Heart right ventricle (tissue), 16 donors: ENCODE measurements around the gene KRTAP10-7. TPM values are rescaled to one million over a fixed set of nuclear protein-coding genes. Genes with fewer than 3 reads are reported as not detected.
"Not testable (repeated sequence)": the region's sequence is repeated elsewhere in the genome, so short reads cannot be mapped to it uniquely, and the experiment has no call there.

Experiments
- ATAC-seq, 8 donors: fragments of 200-7000 bp; cut with Tn5 transposase; one replicate each; pipeline ENCODE4 v1.9.1; 2020; ENCODE audit warnings: mild to moderate bottlenecking in 8 of 8, moderate library complexity in 8 of 8, moderate number of reproducible peaks in 1 of 8
- DNase-seq, 2 donors: peaks; one replicate each; pipeline ENCODE4 v3.0.0-alpha.2; 2020
- H3K27ac ChIP-seq, 10 donors: fragments of 200-600 bp; sonication (generic) in 2 of 10; one replicate each; pipeline versions ENCODE4 v1.5.0 to v1.8.0; 2020 to 2022; ENCODE audit warnings: mild to moderate bottlenecking in 3 of 10
- H3K27me3 ChIP-seq, 7 donors: fragments of 200-600 bp; one replicate each; pipeline ENCODE4 v1.8.0; 2021 to 2022; ENCODE audit warnings: mild to moderate bottlenecking in 2 of 7
- H3K36me3 ChIP-seq, 9 donors: fragments of 200-600 bp; sonication (generic) in 1 of 9; one replicate each; pipeline versions ENCODE4 v1.5.0 to v1.8.0; 2020 to 2022; ENCODE audit warnings: mild to moderate bottlenecking in 2 of 9
- H3K4me1 ChIP-seq, 9 donors: fragments of 200-600 bp; sonication (generic) in 1 of 9; one replicate each; pipeline versions ENCODE4 v1.5.0 to v1.8.0; 2020 to 2022; ENCODE audit warnings: mild to moderate bottlenecking in 4 of 9
- H3K4me3 ChIP-seq, 10 donors: fragments of 200-600 bp; sonication (generic) in 2 of 10; one replicate each; pipeline versions ENCODE4 v1.5.0 to v1.8.0; 2020 to 2022; ENCODE audit warnings: mild to moderate bottlenecking in 7 of 10, moderate library complexity in 2 of 10
- H3K9me3 ChIP-seq, 11 donors: fragments of 200-600 bp in 10 of 11; sonication (generic) in 2 of 11; one replicate each; pipeline versions ENCODE4 v1.5.0 to v1.8.0; 2013 to 2022; ENCODE audit warnings: mild to moderate bottlenecking in 2 of 11, control low read depth in 1 of 11, moderate library complexity in 1 of 11
- CTCF ChIP-seq, 9 donors: fragments of 200-600 bp; sonication (generic) in 2 of 9; IDR thresholded peaks; one replicate each; pipeline versions ENCODE4 v1.5.0 to v1.8.0; 2021 to 2022; ENCODE audit warnings: antibody characterized with exemption in 9 of 9, mild to moderate bottlenecking in 5 of 9, moderate library complexity in 1 of 9
- WGBS, 2 donors: extraction: QIAGEN DNeasy Blood & Tissue Kit; methylation state at CpG; one replicate each; pipeline ENCODE4 v1.1.7; 2013; ENCODE audit warnings: inconsistent platforms in 1 of 2; 5-methylcytosine and 5-hydroxymethylcytosine counted together
- intact Hi-C, 10 donors: fragments of 100-400 bp; cut with DNase I; formaldehyde crosslinking; loops; one replicate each; pipeline versions ENCODE4 v1.11.1 to v1.14.2; 2022
- polyA plus RNA-seq, 2 donors: library from polyadenylated mRNA; stranded (reverse); fragments of 200-250 nt; gene quantifications; one replicate each; pipeline ENCODE4 v1.2.3, GENCODE V29; 2013
- total RNA-seq, 10 donors: library from RNA; stranded (reverse); fragmentation: NEBNext Ultra II Directional in 3 of 10; extraction: Animal tissue kit (Norgen Biotek cat#: 25700) in 3 of 10; gene quantifications; one replicate each; pipeline versions ENCODE4 v1.2.1 to v1.2.4, GENCODE V29; 2021 to 2023
- donor health status: Arrhythmogenic right ventricular cardiomyopathy.
- donor health status: ischemic (EF 13 %, LVEDD 7.1; RV severe dilation, severe dysfunction).
- donor health status: healthy with polysubstance abuse.
- donor health status: DM: no; HTN: yes; CAD: no.
- donor health status: DM: no; HTN: no; CAD: no.
- donor health status: ischemic (EF 25% LVEDD 6.9; RV normal size, moderate dysfunction).
- donor health status: ischemic (EF 25% LVEDD 5.7; RV mildly dilated, moderate dysfunction).
- donor health status: healthy.
- donor health status: DM: yes; HTN: yes; CAD: no.
- donor health status: Ischemic cardiomyopathy.
- donor health status: ischemic (EF 35%, LVEDD 5.7; RV mildly dilated, moderate dysfunction).
- donor health status: nonischemic (EF 11% LVEDD 7.7; RV severe dilation, severe dysfunction).
- donor health status: DM: yes; HTN: yes; CAD: no.
- donor health status: PGD.
- donor health status: ischemic (EF 29% LVEDD 5.4; RV normal size, mild dysfunction).
- donor health status: nonischemic (EF 23%, LVEDD 6.1; RV moderate dilation, normal function).

The KRTAP10-7 gene
- total and polyA plus RNA-seq, 12 donors: not detected

GRCh38 chr21:44598061-44598460 lies 2.3 kb upstream of the KRTAP10-7 start:
- no peak for TF ChIP-seq CTCF (IDR thresholded peaks at IDR 0.05)
- Histone ChIP-seq H3K27ac (no peak overlapping the region), H3K27me3 (peaks cover 0 to 61% (median 14%) of the 10 kb centered on the region in 7 donors), H3K4me3 (no peak overlapping the region), H3K36me3 (no peaks in the 10 kb centered on the region), H3K9me3 (peaks cover 0 to 10% (median 0%) of the 10 kb centered on the region in 11 donors), H3K4me1 (peaks cover 0 to 4% (median 0%) of the 10 kb centered on the region in 9 donors)
- intact Hi-C loops: no loop called here
- ATAC-seq (no peak), DNase-seq (no peak)
- WGBS, 2 donors: 58% methylated on average over 11 of the region's 11 CpGs

GRCh38 chr21:44599264-44600029 lies 950 bp upstream of the KRTAP10-7 start:
- ATAC-seq (no peak), DNase-seq (no peak)
- Histone ChIP-seq H3K4me3 (no peak overlapping the region), H3K27me3 (peaks cover 0 to 61% (median 19%) of the 10 kb centered on the region in 7 donors), H3K27ac (no peak overlapping the region), H3K36me3 (no peaks in the 10 kb centered on the region), H3K9me3 (peaks cover 0 to 17% (median 0%) of the 10 kb centered on the region in 11 donors), H3K4me1 (no peaks in the 10 kb centered on the region)
- intact Hi-C loops: no loop called here
- no peak for TF ChIP-seq CTCF (IDR thresholded peaks at IDR 0.05)
- WGBS, 2 donors: 79 to 83% methylated on average over 8 of the region's 8 CpGs

GRCh38 chr21:44601091-44601490 lies 694 bp downstream of the KRTAP10-7 start:
- H3K27me3 ChIP-seq: peaks cover 0 to 61% (median 18%) of the 10 kb centered on the region in 7 donors

GRCh38 chr21:44601596-44602462 lies 1.4 kb downstream of the KRTAP10-7 start:
- no peak for TF ChIP-seq CTCF (IDR thresholded peaks at IDR 0.05)
- H3K36me3 ChIP-seq: no peaks in the 10 kb centered on the region
- H3K4me1 ChIP-seq: no peaks in the 10 kb centered on the region
- H3K27ac ChIP-seq: no peak overlapping the region
- intact Hi-C loops: no loop called here
- ATAC-seq (no peak), DNase-seq (no peak)
- H3K4me3 ChIP-seq: no peak overlapping the region
- peaks cover 0 to 28% (median 0%) of the 10 kb centered on the region in 11 donors for H3K9me3 ChIP-seq
- peaks cover 0 to 61% (median 18%) of the 10 kb centered on the region in 7 donors for H3K27me3 ChIP-seq
- WGBS, 2 donors: 73 to 78% methylated on average over 23 of the region's 23 CpGs

More at GRCh38 chr21:44601091-44601490, 694 bp downstream of the KRTAP10-7 start:
- H3K4me3 ChIP-seq, intact Hi-C loops, H3K36me3 ChIP-seq, H3K4me1 ChIP-seq, DNase-seq, H3K27ac ChIP-seq: not testable (repeated sequence)
- 72 to 74% methylated on average over 9 to 10 of the region's 10 CpGs for WGBS, 2 donors
- peak in 1 of 8 donors; percentile 22 for ATAC-seq
- H3K9me3 ChIP-seq: peaks cover 0 to 21% (median 0%) of the 10 kb centered on the region in 11 donors
